SU-DHL-6 (cell line): Measurements from ENCODE around the gene TRAPPC5.
A peak's percentile ranks its signal among the peaks of the same experiment; 100 is the strongest.

ENCODE experiments used
- H2AFZ ChIP-seq: fragments of 200-600 bp; sonication (generic); 2 replicates; pipeline ENCODE4 v1.6.1; 2014; ENCODE audit warnings: low read depth, mild to moderate bottlenecking, moderate library complexity, mixed read lengths, antibody characterized with exemption, low read length; ENCODE audit not compliant: severe bottlenecking
- H3F3A ChIP-seq: fragments of 200-600 bp; shearing (Covaris generic); 2 replicates; pipeline ENCODE4 v1.6.0; 2016; ENCODE audit warnings: antibody characterized with exemption, mild to moderate bottlenecking; ENCODE audit not compliant: insufficient read depth
- H3K27ac ChIP-seq: fragments of 200-600 bp; sonication (generic); 2 replicates; pipeline ENCODE4 v1.5.1; 2016; ENCODE audit warnings: low read depth, mild to moderate bottlenecking, low read length, moderate library complexity, mixed read lengths
- H3K27me3 ChIP-seq: fragments of 200-600 bp; sonication (generic), shearing (Covaris generic); 2 replicates; pipeline ENCODE4 v1.6.0; 2014; ENCODE audit warnings: mild to moderate bottlenecking, low read length
- H3K36me3 ChIP-seq: fragments of 200-600 bp; sonication (generic); 2 replicates; pipeline ENCODE4 v1.6.1; 2014; ENCODE audit warnings: mild to moderate bottlenecking, low read length, mixed read lengths
- H3K4me2 ChIP-seq: fragments of 300-600, 200-600 bp; shearing (Covaris generic), sonication (generic); 2 replicates; pipeline ENCODE4 v1.6.0; 2014; ENCODE audit warnings: low read length, low read depth, mild to moderate bottlenecking; ENCODE audit not compliant: poor library complexity, severe bottlenecking
- H3K4me3 ChIP-seq: fragments of 200-600 bp; sonication (generic); 2 replicates; pipeline ENCODE4 v1.5.1; 2014; ENCODE audit warnings: antibody characterized with exemption, low read length, mild to moderate bottlenecking, mixed read lengths; ENCODE audit not compliant: insufficient read depth, poor library complexity, severe bottlenecking
- H3K79me2 ChIP-seq: fragments of 200-600 bp; sonication (generic); 2 replicates; pipeline ENCODE4 v1.6.1; 2014; ENCODE audit warnings: mild to moderate bottlenecking, low read length, moderate library complexity; ENCODE audit not compliant: insufficient read depth
- H3K9ac ChIP-seq: fragments of 200-600 bp; sonication (generic); 2 replicates; pipeline ENCODE4 v1.7.0; 2014; ENCODE audit warnings: mild to moderate bottlenecking, low read length
- H3K9me2 ChIP-seq: fragments of 200-600 bp; sonication (generic); replicated peaks from 2 replicates; pipeline ENCODE4 v1.6.1; 2014; ENCODE audit warnings: low read length; ENCODE audit not compliant: insufficient read depth
- H3K9me3 ChIP-seq: fragments of 200-600 bp; sonication (generic); 2 replicates; pipeline ENCODE4 v1.6.1; 2014; ENCODE audit warnings: low read length, mixed read lengths; ENCODE audit not compliant: insufficient read depth
- H4K20me1 ChIP-seq: fragments of 200-600 bp; sonication (generic); 2 replicates; pipeline ENCODE4 v1.6.1; 2014; ENCODE audit warnings: low read depth, mild to moderate bottlenecking, antibody characterized with exemption, low read length, moderate library complexity, mixed read lengths
- EZH2phosphoT487 ChIP-seq: fragments of 200-600 bp; sonication (generic), shearing (Covaris generic); conservative IDR thresholded peaks from 2 replicates; pipeline ENCODE4 v1.6.1; 2018; ENCODE audit warnings: mild to moderate bottlenecking, antibody characterized with exemption, low read length, moderate library complexity, mixed read lengths
- TF ChIP-seq, protein P1 (sequence below): fragments of 200-600 bp; sonication (generic); IDR thresholded peaks from one replicate; pipeline ENCODE4 v1.5.1; 2017; ENCODE audit warnings: antibody characterized with exemption, mild to moderate bottlenecking, low read length, moderate library complexity; ENCODE audit not compliant: insufficient read depth, poor library complexity, severe bottlenecking

The TRAPPC5 gene

DNA sequence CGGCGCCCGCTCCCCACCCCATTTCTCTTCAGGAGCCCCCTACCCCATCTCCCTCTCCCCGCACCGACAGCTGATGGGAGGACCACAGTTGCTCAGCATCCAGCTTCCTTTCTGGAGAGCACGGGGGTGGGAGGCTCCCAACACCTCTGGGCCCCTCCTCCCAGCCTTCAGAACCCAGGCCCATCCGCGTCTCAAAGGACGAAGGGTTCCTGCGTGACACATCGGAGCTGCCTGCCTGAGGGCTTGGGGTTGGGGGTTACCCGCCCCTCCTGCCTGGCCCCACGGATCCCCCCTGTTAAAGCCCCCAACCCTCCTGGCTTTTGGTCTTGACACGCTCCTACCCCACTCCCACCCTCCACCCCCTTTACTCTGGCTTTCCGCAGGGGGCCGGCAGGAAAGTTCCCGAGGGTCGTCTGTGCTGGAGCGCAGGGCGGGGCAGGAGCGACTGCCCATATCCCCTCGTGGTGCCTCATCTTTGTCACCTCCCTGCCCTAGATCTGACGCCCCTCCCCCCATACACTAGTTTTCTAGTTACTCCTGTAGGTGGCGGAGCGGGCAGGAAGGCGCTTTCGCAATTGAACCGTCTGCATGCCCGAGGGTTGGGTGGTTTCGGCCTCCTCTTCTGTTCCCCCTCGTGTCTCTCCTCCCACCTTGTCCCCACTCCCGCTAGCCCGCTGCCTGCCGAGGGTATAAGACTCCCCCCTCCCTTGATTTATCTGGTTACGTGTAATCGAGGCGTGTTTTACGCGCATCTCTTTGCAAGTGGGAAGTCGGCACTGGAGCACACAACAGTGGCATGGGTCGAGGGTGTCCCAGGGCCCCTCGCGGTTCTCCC is 924 bp downstream of the TRAPPC5 start:
- TF ChIP-seq, protein P1, sequence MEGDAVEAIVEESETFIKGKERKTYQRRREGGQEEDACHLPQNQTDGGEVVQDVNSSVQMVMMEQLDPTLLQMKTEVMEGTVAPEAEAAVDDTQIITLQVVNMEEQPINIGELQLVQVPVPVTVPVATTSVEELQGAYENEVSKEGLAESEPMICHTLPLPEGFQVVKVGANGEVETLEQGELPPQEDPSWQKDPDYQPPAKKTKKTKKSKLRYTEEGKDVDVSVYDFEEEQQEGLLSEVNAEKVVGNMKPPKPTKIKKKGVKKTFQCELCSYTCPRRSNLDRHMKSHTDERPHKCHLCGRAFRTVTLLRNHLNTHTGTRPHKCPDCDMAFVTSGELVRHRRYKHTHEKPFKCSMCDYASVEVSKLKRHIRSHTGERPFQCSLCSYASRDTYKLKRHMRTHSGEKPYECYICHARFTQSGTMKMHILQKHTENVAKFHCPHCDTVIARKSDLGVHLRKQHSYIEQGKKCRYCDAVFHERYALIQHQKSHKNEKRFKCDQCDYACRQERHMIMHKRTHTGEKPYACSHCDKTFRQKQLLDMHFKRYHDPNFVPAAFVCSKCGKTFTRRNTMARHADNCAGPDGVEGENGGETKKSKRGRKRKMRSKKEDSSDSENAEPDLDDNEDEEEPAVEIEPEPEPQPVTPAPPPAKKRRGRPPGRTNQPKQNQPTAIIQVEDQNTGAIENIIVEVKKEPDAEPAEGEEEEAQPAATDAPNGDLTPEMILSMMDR: peak; percentile 15
- no peak for TF ChIP-seq EZH2phosphoT487
- Histone ChIP-seq H3K27me3 (no peaks in the 10 kb centered on the region), H3K9me3 (no peaks in the 10 kb centered on the region), H3F3A (no peaks in the 10 kb centered on the region), H2AFZ (peak overlapping the region; percentile 90), H3K4me2 (peak overlapping the region; percentile 76), H3K27ac (no peak overlapping the region), H3K36me3 (no peaks in the 10 kb centered on the region), H3K9me2 (no peaks in the 10 kb centered on the region), H3K4me3 (peak overlapping the region; percentile 92), H3K9ac (peak overlapping the region; percentile 93), H4K20me1 (no peaks in the 10 kb centered on the region; the same call in 1 of the 2 replicates), H3K79me2 (0 out of 2 replicates have a peak, but pooled peaks cover 6% of the 10 kb centered on the region)

DNA sequence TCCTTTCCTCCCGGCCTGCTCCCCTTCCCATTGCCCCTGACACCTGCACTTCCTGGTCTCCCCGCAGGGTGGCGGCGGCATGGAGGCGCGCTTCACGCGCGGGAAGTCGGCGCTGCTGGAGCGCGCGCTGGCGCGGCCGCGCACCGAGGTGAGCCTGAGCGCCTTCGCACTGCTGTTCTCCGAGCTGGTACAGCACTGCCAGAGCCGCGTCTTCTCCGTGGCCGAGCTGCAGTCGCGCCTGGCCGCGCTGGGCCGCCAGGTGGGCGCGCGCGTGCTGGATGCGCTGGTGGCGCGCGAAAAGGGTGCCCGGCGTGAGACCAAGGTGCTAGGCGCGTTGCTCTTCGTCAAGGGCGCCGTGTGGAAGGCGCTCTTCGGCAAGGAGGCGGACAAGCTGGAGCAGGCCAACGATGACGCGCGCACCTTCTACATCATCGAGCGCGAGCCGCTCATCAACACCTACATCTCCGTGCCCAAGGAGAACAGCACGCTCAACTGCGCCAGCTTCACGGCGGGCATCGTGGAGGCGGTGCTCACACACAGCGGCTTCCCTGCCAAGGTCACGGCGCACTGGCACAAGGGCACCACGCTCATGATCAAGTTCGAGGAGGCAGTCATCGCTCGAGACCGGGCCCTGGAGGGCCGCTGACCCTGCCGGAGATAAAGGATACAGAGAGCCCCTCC is 1.7 kb downstream of the TRAPPC5 start:
- Histone ChIP-seq H3K27ac (no peak overlapping the region), H3K9ac (no peak overlapping the region)
- no peak for TF ChIP-seq EZH2phosphoT487
- TF ChIP-seq, protein P1: no peak

DNA sequence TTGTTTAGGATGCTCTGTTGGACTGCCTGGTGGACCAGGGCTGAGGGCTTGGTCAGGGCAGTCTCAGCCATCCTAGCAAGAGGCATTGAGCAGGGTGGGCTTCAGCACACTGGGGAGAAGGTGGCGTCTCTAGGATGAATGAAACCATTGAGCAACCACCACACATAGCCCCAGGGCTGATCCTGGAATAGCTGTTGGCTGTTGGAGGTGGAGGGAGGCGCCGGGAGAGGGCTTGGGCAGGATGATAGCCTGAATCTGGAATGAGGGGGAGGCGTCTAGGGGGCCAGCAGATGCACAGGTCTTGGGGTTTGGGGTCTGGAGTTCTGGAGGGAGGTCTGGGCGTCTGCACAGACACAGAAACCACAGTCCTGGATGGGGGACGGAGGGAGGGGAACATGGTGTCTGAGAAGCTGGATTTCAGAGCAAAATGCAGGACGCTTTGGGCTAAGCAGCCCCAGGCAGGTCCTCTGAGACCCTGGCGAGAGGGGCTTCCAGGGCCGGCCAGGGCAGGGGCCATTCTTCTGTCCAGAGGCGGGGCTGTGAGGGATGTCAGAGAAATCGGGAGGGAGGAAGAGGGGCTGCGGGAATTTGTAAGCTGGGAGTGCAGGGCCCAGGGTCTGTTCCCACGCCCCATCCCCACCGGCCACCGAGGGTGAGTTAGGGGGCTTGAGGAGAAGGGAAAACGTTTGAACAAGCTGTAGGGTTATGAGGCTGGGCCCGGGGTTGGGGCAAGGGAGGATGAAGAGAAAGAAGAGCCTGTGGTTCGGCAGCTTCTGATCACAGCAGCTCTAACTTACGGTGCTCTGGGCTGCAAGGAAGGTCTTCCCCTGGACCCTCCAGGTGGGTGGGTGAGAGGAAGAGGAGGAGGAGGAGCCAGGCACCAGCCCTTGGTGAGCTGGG is 5.2 kb downstream of the TRAPPC5 start:
- 0 out of 2 replicates have a peak, but pooled peaks cover 5% of the 10 kb centered on the region for H3K79me2 ChIP-seq
- TF ChIP-seq, protein P1: no peak
- no peak for TF ChIP-seq EZH2phosphoT487
- H3K27ac ChIP-seq: no peak overlapping the region

More for the DNA sequence above, 1.7 kb downstream of the TRAPPC5 start:
- Histone ChIP-seq H3K4me2 (no peak overlapping the region), H3K9me3 (no peaks in the 10 kb centered on the region), H3K79me2 (0 out of 2 replicates have a peak, but pooled peaks cover 6% of the 10 kb centered on the region), H3K27me3 (no peaks in the 10 kb centered on the region), H3K36me3 (no peaks in the 10 kb centered on the region), H4K20me1 (no peaks in the 10 kb centered on the region; the same call in 1 of the 2 replicates), H2AFZ (no peak overlapping the region), H3F3A (no peaks in the 10 kb centered on the region), H3K9me2 (no peaks in the 10 kb centered on the region), H3K4me3 (no peak overlapping the region)

More for the DNA sequence above, 5.2 kb downstream of the TRAPPC5 start:
- no peaks in the 10 kb centered on the region for H3K27me3 ChIP-seq
- no peaks in the 10 kb centered on the region for H3F3A ChIP-seq
- no peaks in the 10 kb centered on the region; the same call in 1 of the 2 replicates for H4K20me1 ChIP-seq
- H3K4me2 ChIP-seq: no peak overlapping the region
- no peaks in the 10 kb centered on the region for H3K9me2 ChIP-seq
- H3K36me3 ChIP-seq: no peaks in the 10 kb centered on the region
- H2AFZ ChIP-seq: no peak overlapping the region
- H3K9ac ChIP-seq: no peak overlapping the region
- H3K4me3 ChIP-seq: no peak overlapping the region
- H3K9me3 ChIP-seq: no peaks in the 10 kb centered on the region
